Fibroblast of the aortic adventitia (primary cell): ENCODE data around the gene STK10. TPM values are rescaled to one million over a fixed set of nuclear protein-coding genes. Genes with fewer than 3 reads are reported as not detected.

ENCODE experiments used
- DNase-seq: peaks from one replicate; pipeline ENCODE4 v3.0.0-alpha.2; 2010; ENCODE audit warnings: low read depth
- H3K4me3 ChIP-seq: 2 replicates; pipeline ENCODE4 v1.5.1; 2011; ENCODE audit warnings: low read depth, mild to moderate bottlenecking, control low read depth, low read length, moderate library complexity
- CTCF ChIP-seq: IDR thresholded peaks from 2 replicates; pipeline ENCODE4 v1.5.1; 2011; ENCODE audit warnings: mild to moderate bottlenecking, low read length, control low read depth, inconsistent platforms; ENCODE audit not compliant: insufficient read depth
- total RNA-seq: library from RNA; depleted of rRNA; stranded (reverse); fragments of >200 nt; gene quantifications from 2 replicates; pipeline ENCODE4 v1.2.3, GENCODE V29; 2012; ENCODE audit warnings: low replicate concordance

STK10 gene
- total RNA-seq, 1 donor = 16.0 TPM

- no peak for DNase-seq
- no peak overlapping the region for H3K4me3 ChIP-seq
- TF ChIP-seq CTCF = no peak
These were observed 83.0 kb downstream of the STK10 start for GRCh38 chr5:172104801-172105701.

- DNase-seq = no peak
- TF ChIP-seq CTCF = no peak
- no peak overlapping the region for H3K4me3 ChIP-seq
These were observed 84.0 kb downstream of the STK10 start for GRCh38 chr5:172104021-172104420.

GRCh38 chr5:172102913-172103626 is 85.0 kb downstream of the STK10 start:
- DNase-seq = peak; percentile 97
- no peak for TF ChIP-seq CTCF
- H3K4me3 ChIP-seq = peak overlapping the region; percentile 58

GRCh38 chr5:172102218-172102870 is 85.7 kb downstream of the STK10 start:
- DNase-seq = no peak
- TF ChIP-seq CTCF = no peak
- H3K4me3 ChIP-seq = no peak overlapping the region

- no peak for DNase-seq
- no peak for TF ChIP-seq CTCF
- no peak overlapping the region for H3K4me3 ChIP-seq
These were observed 86.3 kb downstream of the STK10 start for GRCh38 chr5:172101547-172102217.

- no peak for TF ChIP-seq CTCF
- H3K4me3 ChIP-seq = no peak overlapping the region
- DNase-seq = no peak
These were observed 89.1 kb downstream of the STK10 start for GRCh38 chr5:172098883-172099282.
